Measurements from ENCODE around the gene DDA1.

Gene DDA1

GRCh38 chr19:17302391-17303166, 6.8 kb upstream of the DDA1 start:
- DNase-seq (ENCODE audit: low read depth): peak; percentile 68
- no peak overlapping the region for H3K4me3 ChIP-seq (ENCODE audit: low read depth, low read length)
- TF ChIP-seq, protein P1, sequence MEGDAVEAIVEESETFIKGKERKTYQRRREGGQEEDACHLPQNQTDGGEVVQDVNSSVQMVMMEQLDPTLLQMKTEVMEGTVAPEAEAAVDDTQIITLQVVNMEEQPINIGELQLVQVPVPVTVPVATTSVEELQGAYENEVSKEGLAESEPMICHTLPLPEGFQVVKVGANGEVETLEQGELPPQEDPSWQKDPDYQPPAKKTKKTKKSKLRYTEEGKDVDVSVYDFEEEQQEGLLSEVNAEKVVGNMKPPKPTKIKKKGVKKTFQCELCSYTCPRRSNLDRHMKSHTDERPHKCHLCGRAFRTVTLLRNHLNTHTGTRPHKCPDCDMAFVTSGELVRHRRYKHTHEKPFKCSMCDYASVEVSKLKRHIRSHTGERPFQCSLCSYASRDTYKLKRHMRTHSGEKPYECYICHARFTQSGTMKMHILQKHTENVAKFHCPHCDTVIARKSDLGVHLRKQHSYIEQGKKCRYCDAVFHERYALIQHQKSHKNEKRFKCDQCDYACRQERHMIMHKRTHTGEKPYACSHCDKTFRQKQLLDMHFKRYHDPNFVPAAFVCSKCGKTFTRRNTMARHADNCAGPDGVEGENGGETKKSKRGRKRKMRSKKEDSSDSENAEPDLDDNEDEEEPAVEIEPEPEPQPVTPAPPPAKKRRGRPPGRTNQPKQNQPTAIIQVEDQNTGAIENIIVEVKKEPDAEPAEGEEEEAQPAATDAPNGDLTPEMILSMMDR (IDR thresholded peaks at IDR 0.05; ENCODE audit: low read depth, low read length): no peak
- TF ChIP-seq, protein P2, sequence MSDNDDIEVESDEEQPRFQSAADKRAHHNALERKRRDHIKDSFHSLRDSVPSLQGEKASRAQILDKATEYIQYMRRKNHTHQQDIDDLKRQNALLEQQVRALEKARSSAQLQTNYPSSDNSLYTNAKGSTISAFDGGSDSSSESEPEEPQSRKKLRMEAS (IDR thresholded peaks at IDR 0.05; ENCODE audit: low read depth, low read length): no peak

DNA sequence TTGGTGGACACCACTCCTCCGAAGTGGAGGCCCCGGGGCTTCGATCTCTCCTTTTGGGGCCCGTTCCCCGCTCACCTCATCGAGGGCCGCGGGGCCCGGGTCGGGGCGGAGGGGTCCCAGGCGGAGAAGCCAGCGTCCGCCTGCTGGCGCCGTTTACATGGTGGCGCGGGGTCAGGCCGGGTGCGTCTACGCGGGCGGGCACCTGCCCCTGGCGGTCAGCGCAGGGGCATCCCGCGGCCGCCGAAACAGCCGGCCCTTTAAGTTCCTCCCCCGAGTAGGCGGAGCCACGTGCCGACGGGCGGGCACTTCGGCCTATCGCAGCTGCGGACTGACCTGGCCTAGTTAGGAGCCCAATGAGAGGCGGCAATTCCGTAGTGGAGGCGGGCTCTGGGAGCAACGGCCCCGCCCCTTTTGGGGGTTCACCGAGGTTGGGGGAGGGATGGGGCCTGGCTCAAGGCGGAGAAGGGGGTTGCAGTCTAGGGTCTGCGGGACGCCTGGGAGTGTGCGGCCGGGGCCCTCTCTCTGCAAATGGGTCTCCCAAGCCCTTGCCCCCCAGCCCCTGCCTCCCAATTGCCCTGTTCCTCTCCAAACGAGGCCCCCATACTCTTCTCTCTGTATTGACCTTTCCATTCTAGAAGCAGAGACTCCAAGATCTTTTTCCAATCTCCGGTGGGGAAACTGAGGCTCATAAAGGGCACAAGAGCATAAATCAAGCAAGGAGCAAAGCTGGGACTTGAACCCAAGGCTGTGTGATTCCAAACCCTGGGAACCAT, 6.0 kb upstream of the DDA1 start, which contains the start of gene ABHD8:
TSS of gene ABHD8 (minus strand) at position 259 of the 773 bp plus-strand sequence. CDS start 1,809 bp downstream, outside the sequence.
- TF ChIP-seq, protein P1 (IDR thresholded peaks at IDR 0.05; ENCODE audit: low read depth, low read length): no peak
- TF ChIP-seq, protein P2 (IDR thresholded peaks at IDR 0.05; ENCODE audit: low read depth, low read length): no peak
- TF ChIP-seq POLR2A (IDR thresholded peaks at IDR 0.05; ENCODE audit: extremely low read depth, insufficient read length): no peak
- H3K4me3 ChIP-seq (ENCODE audit: low read depth, low read length): no peak within 1 kb of the TSS
- peak; percentile 80 for DNase-seq (ENCODE audit: low read depth)

GRCh38 chr19:17303940-17304267, 5.5 kb upstream of the DDA1 start:
- DNase-seq (ENCODE audit: low read depth): no peak
- TF ChIP-seq, protein P2 (IDR thresholded peaks at IDR 0.05; ENCODE audit: low read depth, low read length): no peak
- TF ChIP-seq, protein P1 (IDR thresholded peaks at IDR 0.05; ENCODE audit: low read depth, low read length): no peak
- TF ChIP-seq POLR2A (IDR thresholded peaks at IDR 0.05; ENCODE audit: extremely low read depth, insufficient read length) (no peak), MYC (IDR thresholded peaks at IDR 0.05; ENCODE audit: low read depth, low read length) (no peak)

DNA sequence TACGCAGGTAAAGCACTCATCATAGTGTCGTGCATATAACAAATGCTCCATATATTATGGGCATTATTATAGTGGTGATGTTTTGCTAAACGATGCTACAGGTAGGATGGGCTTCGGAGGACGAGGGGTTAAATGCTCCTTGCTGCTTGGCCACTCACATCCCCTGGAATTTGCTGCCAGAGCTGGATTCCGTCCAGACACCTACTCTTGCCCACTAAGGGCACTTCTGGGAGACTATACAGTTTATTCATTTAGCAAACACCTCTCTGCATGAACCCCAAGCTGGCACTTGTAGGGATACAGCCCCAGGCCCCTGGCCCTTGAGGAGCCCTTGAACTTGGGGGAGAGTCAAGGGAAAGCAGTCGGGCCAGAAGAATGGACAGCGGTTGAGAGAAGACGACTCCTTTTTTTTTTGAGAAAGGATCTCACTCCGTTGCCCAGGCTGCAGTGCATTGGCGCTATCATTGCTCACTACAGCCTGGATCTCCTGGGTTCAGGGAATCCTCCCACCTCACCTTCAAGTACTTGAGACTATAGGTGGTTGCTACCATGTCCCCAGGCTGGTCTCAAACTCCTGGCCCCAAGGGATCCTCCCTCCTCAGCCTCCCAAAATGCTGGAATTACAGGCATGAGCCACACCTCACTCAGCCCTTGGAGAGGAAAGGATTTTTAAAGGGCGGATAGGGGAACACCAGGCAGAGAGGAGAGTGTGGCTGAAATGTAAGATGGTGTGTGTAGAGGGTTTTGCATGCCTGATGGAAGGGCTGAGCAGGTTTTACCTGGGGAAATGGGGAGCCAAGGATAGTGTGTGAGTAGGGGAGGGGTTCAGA, 4.8 kb upstream of the DDA1 start:
- H3K4me3 ChIP-seq (ENCODE audit: low read depth, low read length): peak overlapping the region; percentile 36

More at GRCh38 chr19:17303940-17304267, 5.5 kb upstream of the DDA1 start:
- no peak overlapping the region for H3K4me3 ChIP-seq (ENCODE audit: low read depth, low read length)

DNA sequence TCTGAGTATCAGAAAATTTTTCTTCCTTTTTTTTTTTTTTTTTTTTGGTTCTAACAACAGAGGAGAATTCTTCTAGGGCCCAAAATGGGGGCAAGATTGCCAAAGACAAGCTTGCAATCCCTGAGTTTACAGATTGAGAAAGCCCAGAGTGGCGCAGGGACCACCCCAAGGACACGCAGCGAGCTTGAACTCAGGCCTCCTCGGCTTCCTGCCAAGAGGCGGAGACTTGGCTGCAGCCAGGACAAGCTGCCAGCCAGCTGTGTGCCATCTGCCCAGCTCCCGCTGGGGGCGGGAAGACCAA, 4.2 kb upstream of the DDA1 start:
- no peak for DNase-seq (ENCODE audit: low read depth)
- H3K4me3 ChIP-seq (ENCODE audit: low read depth, low read length): peak overlapping the region; percentile 36
- TF ChIP-seq MYC (IDR thresholded peaks at IDR 0.05; ENCODE audit: low read depth, low read length): no peak; the same call in 1 of the 2 replicates
- TF ChIP-seq, protein P2 (IDR thresholded peaks at IDR 0.05; ENCODE audit: low read depth, low read length): no peak
- TF ChIP-seq, protein P1 (IDR thresholded peaks at IDR 0.05; ENCODE audit: low read depth, low read length): no peak

More for the DNA sequence above, 4.8 kb upstream of the DDA1 start:
- TF ChIP-seq, protein P2 (IDR thresholded peaks at IDR 0.05; ENCODE audit: low read depth, low read length): no peak
- TF ChIP-seq MYC (IDR thresholded peaks at IDR 0.05; ENCODE audit: low read depth, low read length) (no peak), POLR2A (IDR thresholded peaks at IDR 0.05; ENCODE audit: extremely low read depth, insufficient read length) (no peak)
- TF ChIP-seq, protein P1 (IDR thresholded peaks at IDR 0.05; ENCODE audit: low read depth, low read length): no peak
- DNase-seq (ENCODE audit: low read depth): no peak
